A549 (cell line): ENCODE results near the gene ZNF816. TPM values are rescaled to one million over a fixed set of nuclear protein-coding genes. Genes with fewer than 3 reads are reported as not detected.
"Not testable (repeated sequence)": the region's sequence is repeated elsewhere in the genome, so short reads cannot be mapped to it uniquely, and the experiment has no call there.

Experiments
- ATAC-seq, 2 experiments: fragments of 200-7000 bp in 1 of 2; fragments of >200 bp in 1 of 2; cut with Nextera tagmentation in 1 of 2; cut with Tn5 transposase in 1 of 2; 3 replicates each; pipeline versions ENCODE4 v1.8.0 to v1.9.1; 2018 to 2020; ENCODE audit warnings: mild to moderate bottlenecking in 1 of 2, moderate library complexity in 1 of 2
- CTCF ChIA-PET: fragments of 300-600 bp; sonication (Branson Sonifier 250); formaldehyde crosslinking; extraction: SDS; loops from one replicate; lab custom pipeline; 2021; ENCODE audit warnings: antibody characterized with exemption, inconsistent platforms; lab: Yijun Ruan, JAX
- POLR2A ChIA-PET: fragments of 350-600 bp; formaldehyde crosslinking; extraction: SDS; loops from one replicate; lab custom pipeline; 2021; ENCODE audit warnings: antibody characterized with exemption, inconsistent platforms; lab: Yijun Ruan, JAX
- DNase-seq, 2 experiments: peaks; one replicate each; pipeline versions ENCODE4 v3.0.0 to v3.0.0-alpha.2; 2011 to 2016; ENCODE audit warnings: low read depth in 1 of 2, low spot score in 1 of 2
- FAIRE-seq: peaks from 2 replicates; lab custom pipeline; 2011; peaks lifted over from hg19 to GRCh38; lab: Jason Lieb, UNC
- H3K27ac ChIP-seq, 2 experiments: fragments of >200 bp; sonication (Bioruptor Twin); formaldehyde crosslinking; 3 replicates each; pipeline ENCODE4 v1.5.1; 2016 to 2017
- H3K4me1 ChIP-seq: fragments of >200 bp; sonication (Bioruptor Twin); formaldehyde crosslinking; 3 replicates; pipeline ENCODE4 v1.6.1; 2016
- H3K4me2 ChIP-seq: fragments of >200 bp; sonication (Bioruptor Twin); formaldehyde crosslinking; 3 replicates; pipeline ENCODE4 v1.6.1; 2016
- H3K4me3 ChIP-seq: fragments of >200 bp; sonication (Bioruptor Twin); formaldehyde crosslinking; 3 replicates; pipeline ENCODE4 v1.5.1; 2016
- H3K9me3 ChIP-seq: fragments of >200 bp; sonication (Bioruptor Twin); formaldehyde crosslinking; 3 replicates; pipeline ENCODE4 v1.6.1; 2016
- BHLHE40 ChIP-seq: IDR thresholded peaks from 2 replicates; pipeline ENCODE4 v1.6.1; 2012; ENCODE audit warnings: low read depth, low read length, inconsistent platforms
- E2F6 ChIP-seq: IDR thresholded peaks from 2 replicates; pipeline ENCODE4 v1.6.1; 2012; ENCODE audit warnings: low read depth, borderline replicate concordance
- EHMT2 ChIP-seq: fragments of 200-600 bp; sonication (generic); IDR thresholded peaks from 2 replicates; pipeline ENCODE4 v1.6.1; 2016; ENCODE audit warnings: antibody characterized with exemption, low read depth, mild to moderate bottlenecking, moderate library complexity
- ELK1 ChIP-seq: fragments of 150-350 bp; IDR thresholded peaks from 2 replicates; pipeline ENCODE4 v1.6.1; 2014; ENCODE audit warnings: low read depth, mild to moderate bottlenecking, low read length
- HOXA7 ChIP-seq: fragments of 250-450 bp; sonication (Bioruptor Pico); IDR thresholded peaks from 2 replicates; pipeline ENCODE4 v1.5.0; 2020; ENCODE audit warnings: mild to moderate bottlenecking, moderate library complexity
- JUNB ChIP-seq: fragments of >200 bp; sonication (Bioruptor Twin); formaldehyde crosslinking; IDR thresholded peaks from 2 replicates; pipeline ENCODE4 v1.6.1; 2016
- MAZ ChIP-seq: fragments of 150-350 bp; IDR thresholded peaks from 2 replicates; pipeline ENCODE4 v1.6.1; 2014; ENCODE audit warnings: antibody characterized with exemption, low read depth, low read length, borderline replicate concordance
- MYC ChIP-seq: IDR thresholded peaks from 2 replicates; pipeline ENCODE4 v1.6.1; 2012; ENCODE audit warnings: mild to moderate bottlenecking, inconsistent platforms, low read length, improper control_type of control experiment, borderline replicate concordance
- POLR2A ChIP-seq: IDR thresholded peaks from 2 replicates; pipeline ENCODE4 v1.6.1; 2012; ENCODE audit warnings: mild to moderate bottlenecking, low read length
- RFX5 ChIP-seq: fragments of 450-650 bp; IDR thresholded peaks from 2 replicates; pipeline ENCODE4 v1.7.1; 2014; ENCODE audit warnings: antibody characterized with exemption, mild to moderate bottlenecking, moderate library complexity
- TFCP2L1 ChIP-seq: fragments of 250-450 bp; sonication (Bioruptor Pico); IDR thresholded peaks from 2 replicates; pipeline ENCODE4 v1.5.0; 2021; ENCODE audit warnings: mild to moderate bottlenecking
- ZFP36 ChIP-seq: fragments of 450-650 bp; IDR thresholded peaks from 2 replicates; pipeline ENCODE4 v1.6.1; 2014; ENCODE audit warnings: borderline replicate concordance; ENCODE audit not compliant: partially characterized antibody
- ZNF302 ChIP-seq: fragments of 250-450 bp; sonication (Bioruptor Pico); IDR thresholded peaks from 2 replicates; pipeline ENCODE4 v1.9.0; 2021; ENCODE audit warnings: inconsistent platforms, mild to moderate bottlenecking, moderate library complexity
- WGBS: methylation state at CpG from one replicate; pipeline ENCODE4 v1.1.6; 2017; ENCODE audit errors: missing lambda C conversion rate; 5-methylcytosine and 5-hydroxymethylcytosine counted together
- polyA plus RNA-seq, 4 experiments: library from polyadenylated mRNA; depleted of rRNA in 3 of 4; stranded (reverse); fragments of >200 nt; fragmentation: RNase III in 1 of 4; extraction: RNeasy Plus Mini Kit Qiagen cat#74134 plus additional on column Dnase treatment in 1 of 4; gene quantifications; 2 replicates in 3 of 4; 3 replicates in 1 of 4; pipeline ENCODE4 v1.2.3, GENCODE V29; 2011 to 2017
- TF ChIP-seq, protein P1 (sequence below): IDR thresholded peaks from 2 replicates; pipeline ENCODE4 v1.6.1; 2012
- TF ChIP-seq, protein P2 (sequence below): fragments of 450-650 bp; IDR thresholded peaks from 2 replicates; pipeline ENCODE4 v1.6.1; 2014; ENCODE audit warnings: antibody characterized with exemption
- TF ChIP-seq, protein P3 (sequence below): IDR thresholded peaks from 2 replicates; pipeline ENCODE4 v1.6.1; 2012
- TF ChIP-seq, protein P4 (sequence below): fragments of 250-450 bp; sonication (Bioruptor Pico); IDR thresholded peaks from 2 replicates; pipeline ENCODE4 v1.5.0; 2021; ENCODE audit warnings: mild to moderate bottlenecking, moderate library complexity, borderline replicate concordance
- TF ChIP-seq, protein P5 (sequence below): fragments of >200 bp; sonication (Bioruptor Twin); formaldehyde crosslinking; IDR thresholded peaks from 2 replicates; pipeline ENCODE4 v1.6.1; 2016

Gene ZNF816
- polyA plus RNA-seq, 2 of the 4 experiments (the other 2 are of a cell fraction): 0.05 to 0.09 TPM

- H3K4me1 ChIP-seq, H3K4me2 ChIP-seq, POLR2A ChIA-PET, ATAC-seq, FAIRE-seq, H3K4me3 ChIP-seq, DNase-seq, H3K27ac ChIP-seq: not testable (repeated sequence)
- peaks cover 53% of the 10 kb centered on the region for H3K9me3 ChIP-seq
- 65% methylated on average over 2 of the region's 2 CpGs for WGBS
- CTCF ChIA-PET: interaction anchor here (0.7 kb wide), 1 partner anchor 86 kb away, joined by 4 read pairs; no protein-coding TSS in a partner anchor
Measured at GRCh38 chr19:52941523-52941922, 21.2 kb downstream of the ZNF816 start.

DNA sequence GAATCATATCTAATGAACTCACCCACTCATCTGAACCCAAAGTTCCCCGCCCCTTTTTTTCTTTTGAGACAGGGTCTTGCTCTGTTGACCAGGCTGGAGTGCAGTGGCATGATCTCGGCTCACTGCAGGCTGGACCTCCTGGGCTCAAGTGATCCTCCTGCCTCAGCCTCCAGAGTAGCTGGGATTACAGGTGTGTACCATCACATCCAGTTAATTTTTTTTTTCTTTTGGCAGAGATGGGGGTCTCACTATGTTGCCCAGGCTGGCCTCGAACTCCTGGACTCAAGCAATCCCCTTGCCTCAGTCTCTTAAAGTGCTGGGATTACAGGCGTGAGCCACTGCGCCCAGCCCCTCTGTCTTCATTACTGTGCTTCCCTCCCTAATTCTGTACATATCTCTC lies 21.8 kb downstream of the ZNF816 start:
- FAIRE-seq, POLR2A ChIA-PET, ATAC-seq, DNase-seq, H3K4me3 ChIP-seq, CTCF ChIA-PET, H3K4me1 ChIP-seq, H3K4me2 ChIP-seq, H3K27ac ChIP-seq: not testable (repeated sequence)
- peaks cover 52% of the 10 kb centered on the region for H3K9me3 ChIP-seq
- WGBS: 26% methylated on average over 5 of the region's 5 CpGs

DNA sequence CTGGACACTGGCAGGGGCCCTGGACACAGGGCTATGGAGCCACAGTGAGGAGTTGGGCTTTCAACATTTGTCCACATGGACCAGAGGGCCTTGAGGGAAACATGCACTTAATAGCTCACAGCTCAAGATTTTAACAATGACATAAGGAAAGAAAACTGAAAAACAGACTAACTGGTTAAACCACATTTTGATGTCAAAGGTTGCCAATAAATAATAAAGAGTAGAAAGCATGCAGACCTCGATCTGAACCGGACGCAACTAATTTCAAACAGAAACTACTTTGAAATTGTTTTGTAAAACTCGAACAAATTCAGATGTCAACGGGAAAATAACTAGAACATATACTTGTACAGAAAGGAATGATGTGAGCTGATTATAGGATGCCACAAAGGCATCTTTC lies 23.9 kb downstream of the ZNF816 start:
- Histone ChIP-seq H3K27ac (no peak overlapping the region), H3K9me3 (peaks cover 64% of the 10 kb centered on the region), H3K4me3 (no peak overlapping the region), H3K4me1 (no peaks in the 10 kb centered on the region), H3K4me2 (no peak overlapping the region)
- DNase-seq (no peak), ATAC-seq (no peak), FAIRE-seq (no peak)
- ChIA-PET CTCF (no interaction called here), POLR2A (no interaction called here)
- WGBS: 34% methylated on average over 5 of the region's 5 CpGs
- no peak for TF ChIP-seq BHLHE40
- no peak for TF ChIP-seq MYC
- TF ChIP-seq ZNF302: no peak
- TF ChIP-seq, protein P1, sequence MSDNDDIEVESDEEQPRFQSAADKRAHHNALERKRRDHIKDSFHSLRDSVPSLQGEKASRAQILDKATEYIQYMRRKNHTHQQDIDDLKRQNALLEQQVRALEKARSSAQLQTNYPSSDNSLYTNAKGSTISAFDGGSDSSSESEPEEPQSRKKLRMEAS: no peak
- TF ChIP-seq, protein P2, sequence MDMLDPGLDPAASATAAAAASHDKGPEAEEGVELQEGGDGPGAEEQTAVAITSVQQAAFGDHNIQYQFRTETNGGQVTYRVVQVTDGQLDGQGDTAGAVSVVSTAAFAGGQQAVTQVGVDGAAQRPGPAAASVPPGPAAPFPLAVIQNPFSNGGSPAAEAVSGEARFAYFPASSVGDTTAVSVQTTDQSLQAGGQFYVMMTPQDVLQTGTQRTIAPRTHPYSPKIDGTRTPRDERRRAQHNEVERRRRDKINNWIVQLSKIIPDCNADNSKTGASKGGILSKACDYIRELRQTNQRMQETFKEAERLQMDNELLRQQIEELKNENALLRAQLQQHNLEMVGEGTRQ: no peak
- TF ChIP-seq ELK1: no peak
- TF ChIP-seq, protein P3, sequence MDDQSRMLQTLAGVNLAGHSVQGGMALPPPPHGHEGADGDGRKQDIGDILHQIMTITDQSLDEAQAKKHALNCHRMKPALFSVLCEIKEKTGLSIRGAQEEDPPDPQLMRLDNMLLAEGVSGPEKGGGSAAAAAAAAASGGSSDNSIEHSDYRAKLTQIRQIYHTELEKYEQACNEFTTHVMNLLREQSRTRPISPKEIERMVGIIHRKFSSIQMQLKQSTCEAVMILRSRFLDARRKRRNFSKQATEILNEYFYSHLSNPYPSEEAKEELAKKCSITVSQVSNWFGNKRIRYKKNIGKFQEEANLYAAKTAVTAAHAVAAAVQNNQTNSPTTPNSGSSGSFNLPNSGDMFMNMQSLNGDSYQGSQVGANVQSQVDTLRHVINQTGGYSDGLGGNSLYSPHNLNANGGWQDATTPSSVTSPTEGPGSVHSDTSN: no peak
- no peak for TF ChIP-seq MAZ
- no peak for TF ChIP-seq EHMT2
- TF ChIP-seq TFCP2L1 (CRISPR knock-in tag): no peak
- TF ChIP-seq ZFP36: no peak
- TF ChIP-seq POLR2A: no peak
- TF ChIP-seq RFX5: no peak
- TF ChIP-seq HOXA7 (CRISPR knock-in tag): no peak

- H3K27ac ChIP-seq: no peak overlapping the region
- no peak overlapping the region for H3K4me2 ChIP-seq
- FAIRE-seq: no peak
- H3K9me3 ChIP-seq: peaks cover 59% of the 10 kb centered on the region
- POLR2A ChIA-PET: no interaction called here
- 26% methylated on average over 7 of the region's 7 CpGs for WGBS
- CTCF ChIA-PET: interaction anchor here (0.6 kb wide), 1 partner anchor 51 kb away, joined by 3 read pairs; no protein-coding TSS in a partner anchor
- DNase-seq: no peak
- no peak for ATAC-seq
- H3K4me1 ChIP-seq: no peaks in the 10 kb centered on the region
- H3K4me3 ChIP-seq: no peak overlapping the region
- TF ChIP-seq, protein P4, sequence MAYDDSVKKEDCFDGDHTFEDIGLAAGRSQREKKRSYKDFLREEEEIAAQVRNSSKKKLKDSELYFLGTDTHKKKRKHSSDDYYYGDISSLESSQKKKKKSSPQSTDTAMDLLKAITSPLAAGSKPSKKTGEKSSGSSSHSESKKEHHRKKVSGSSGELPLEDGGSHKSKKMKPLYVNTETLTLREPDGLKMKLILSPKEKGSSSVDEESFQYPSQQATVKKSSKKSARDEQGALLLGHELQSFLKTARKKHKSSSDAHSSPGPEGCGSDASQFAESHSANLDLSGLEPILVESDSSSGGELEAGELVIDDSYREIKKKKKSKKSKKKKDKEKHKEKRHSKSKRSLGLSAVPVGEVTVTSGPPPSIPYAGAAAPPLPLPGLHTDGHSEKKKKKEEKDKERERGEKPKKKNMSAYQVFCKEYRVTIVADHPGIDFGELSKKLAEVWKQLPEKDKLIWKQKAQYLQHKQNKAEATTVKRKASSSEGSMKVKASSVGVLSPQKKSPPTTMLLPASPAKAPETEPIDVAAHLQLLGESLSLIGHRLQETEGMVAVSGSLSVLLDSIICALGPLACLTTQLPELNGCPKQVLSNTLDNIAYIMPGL (CRISPR knock-in tag): no peak
- TF ChIP-seq E2F6 (no peak), ZNF302 (no peak), MYC (no peak), ELK1 (no peak), RFX5 (no peak), JUNB (no peak)
- TF ChIP-seq, protein P5, sequence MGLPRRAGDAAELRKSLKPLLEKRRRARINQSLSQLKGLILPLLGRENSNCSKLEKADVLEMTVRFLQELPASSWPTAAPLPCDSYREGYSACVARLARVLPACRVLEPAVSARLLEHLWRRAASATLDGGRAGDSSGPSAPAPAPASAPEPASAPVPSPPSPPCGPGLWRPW: no peak
Measured at GRCh38 chr19:52936954-52937325, 25.7 kb downstream of the ZNF816 start.
